Glomerular endothelial cell (primary cell): Measurements from ENCODE around the gene HCRT. TPM values are rescaled to one million over a fixed set of nuclear protein-coding genes. Genes with fewer than 3 reads are reported as not detected.

Experiments used
- DNase-seq: peaks from one replicate; pipeline ENCODE4 v3.0.0-alpha.2; 2011; ENCODE audit warnings: low read depth, low spot score; ENCODE audit errors: extremely low read depth
- total RNA-seq: library from RNA; depleted of rRNA; stranded (reverse); fragments of >200 nt; gene quantifications from 2 replicates; pipeline ENCODE4 v1.2.3, GENCODE V29; 2015

HCRT gene
- total RNA-seq, 1 donor from 2014 or later: not detected

DNA sequence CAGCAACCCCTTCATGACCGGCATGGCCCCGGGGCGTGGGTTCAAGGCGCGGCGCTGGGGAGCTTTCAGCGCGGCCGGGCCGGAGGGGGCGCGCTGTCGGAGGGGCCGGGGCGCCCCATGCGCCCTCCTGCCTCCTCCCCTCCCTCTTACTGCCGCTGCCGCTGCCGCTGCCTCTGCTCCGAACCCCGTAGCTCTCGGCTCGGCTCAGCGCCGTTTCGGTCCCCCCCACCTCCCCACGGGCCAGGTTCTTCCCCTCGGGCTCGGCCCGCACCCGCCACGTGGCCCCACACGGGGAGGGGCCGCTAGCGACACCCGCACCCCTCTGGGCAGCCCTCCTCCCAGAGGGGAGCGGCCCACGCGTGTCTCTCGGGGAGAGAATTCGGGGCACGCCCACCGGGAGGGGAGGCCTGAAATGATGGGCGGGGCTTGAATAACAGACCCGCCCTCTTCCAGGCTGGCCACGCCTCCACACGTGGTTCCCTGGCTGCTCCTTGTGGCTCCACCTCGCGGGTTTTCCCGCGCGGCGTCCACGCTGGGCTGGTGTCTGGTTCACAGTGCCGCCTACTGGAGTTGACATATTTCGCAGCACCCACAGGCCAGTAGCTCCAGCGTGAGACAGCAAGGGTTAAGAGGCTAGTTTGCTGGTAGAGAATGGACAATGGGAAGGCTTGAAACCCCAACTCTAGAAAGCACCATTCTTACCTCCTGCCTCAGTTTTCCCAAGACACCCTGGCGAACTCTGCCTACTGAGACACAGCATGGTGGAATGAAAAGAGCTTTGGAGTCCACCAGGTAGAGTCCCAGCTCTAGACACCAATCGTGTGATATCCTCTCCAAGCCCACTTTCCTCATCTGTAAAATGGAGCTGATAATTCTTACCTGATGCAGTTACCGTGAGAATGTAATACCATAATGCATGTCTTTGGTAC, 4.1 kb downstream of the HCRT start, which contains the start of gene KCNH4:
TSS of gene KCNH4 (minus strand) at position 221 of the 929 bp plus-strand sequence. CDS start at position 24, 197 bp downstream.
- no peak for DNase-seq

DNA sequence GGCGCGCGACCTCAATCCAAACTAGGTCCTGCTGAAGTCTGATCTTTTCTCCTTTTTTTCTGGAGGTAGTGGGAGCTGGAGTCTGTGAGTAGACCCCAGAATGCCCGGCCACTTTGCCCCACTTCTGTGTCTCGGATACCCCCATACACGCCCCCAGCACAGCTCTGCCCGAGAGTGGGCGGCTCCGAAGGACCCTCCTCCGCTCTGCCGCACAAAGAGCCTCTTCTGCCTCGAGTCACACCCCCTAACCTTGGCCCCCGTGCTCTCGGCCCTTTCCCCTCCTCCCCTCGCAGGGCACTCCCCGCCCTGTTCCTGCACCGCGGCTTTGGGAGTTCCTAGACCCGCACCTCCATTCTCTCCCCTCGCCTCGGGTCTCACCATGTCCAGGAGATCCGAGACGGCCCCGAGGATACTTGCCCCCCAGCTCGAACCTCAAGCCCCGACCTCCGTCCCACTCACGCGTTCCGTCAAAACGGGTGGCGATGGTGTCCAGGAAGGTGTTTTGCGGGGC, 4.8 kb downstream of the HCRT start:
- no peak for DNase-seq

DNA sequence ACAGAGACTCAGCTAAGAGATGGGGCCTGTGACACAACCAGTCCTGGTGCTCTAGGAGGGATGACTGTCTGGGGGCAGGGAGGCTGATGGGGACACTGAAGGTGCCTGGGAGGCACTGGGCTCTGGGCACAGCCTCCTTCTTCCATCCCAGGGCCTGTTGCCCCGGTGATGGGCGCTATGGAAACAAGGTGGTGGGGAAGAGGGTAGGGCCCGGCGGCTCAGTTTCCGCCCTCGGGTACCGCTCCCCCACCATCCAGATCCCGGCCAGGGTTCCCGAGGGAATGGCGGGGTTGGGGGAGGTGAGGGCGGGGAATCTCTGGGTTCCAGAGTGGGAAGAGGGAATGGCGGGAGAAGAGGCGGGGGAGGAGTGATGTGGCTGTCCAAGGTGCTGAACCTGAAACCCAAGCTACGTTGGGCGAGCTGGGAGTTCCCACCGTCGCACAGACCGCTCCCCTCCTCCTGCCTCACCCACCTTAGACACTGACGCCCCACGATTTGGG, 5.3 kb downstream of the HCRT start:
- DNase-seq: no peak

- no peak for DNase-seq
These were observed 5.9 kb downstream of the HCRT start for GRCh38 chr17:42179335-42179734.

- DNase-seq: no peak
These were observed 6.4 kb downstream of the HCRT start for GRCh38 chr17:42178817-42179216.

GRCh38 chr17:42177684-42178083, 7.6 kb downstream of the HCRT start:
- DNase-seq: no peak

- no peak for DNase-seq
These were observed 11.0 kb downstream of the HCRT start for GRCh38 chr17:42174126-42174783.

DNA sequence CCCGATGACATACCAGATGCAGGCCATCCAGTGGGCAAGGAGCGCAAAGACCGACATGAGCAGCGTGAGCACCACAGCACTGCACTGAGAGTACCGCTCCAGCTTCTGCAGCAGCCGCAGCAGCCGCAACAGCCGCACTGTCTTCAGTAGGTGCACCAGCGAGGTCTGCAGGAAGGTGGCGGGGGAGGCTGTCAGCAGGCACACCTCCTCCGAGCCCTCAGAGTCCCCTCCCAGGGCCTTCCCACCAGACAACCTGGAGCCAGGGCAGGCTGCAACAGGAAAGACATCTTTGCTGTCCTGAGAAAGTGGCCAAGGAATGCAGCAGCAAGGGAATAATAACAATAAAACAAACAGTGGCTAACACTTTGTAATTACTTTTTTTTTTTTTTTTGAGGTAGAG, 13.4 kb downstream of the HCRT start:
- DNase-seq: no peak

DNA sequence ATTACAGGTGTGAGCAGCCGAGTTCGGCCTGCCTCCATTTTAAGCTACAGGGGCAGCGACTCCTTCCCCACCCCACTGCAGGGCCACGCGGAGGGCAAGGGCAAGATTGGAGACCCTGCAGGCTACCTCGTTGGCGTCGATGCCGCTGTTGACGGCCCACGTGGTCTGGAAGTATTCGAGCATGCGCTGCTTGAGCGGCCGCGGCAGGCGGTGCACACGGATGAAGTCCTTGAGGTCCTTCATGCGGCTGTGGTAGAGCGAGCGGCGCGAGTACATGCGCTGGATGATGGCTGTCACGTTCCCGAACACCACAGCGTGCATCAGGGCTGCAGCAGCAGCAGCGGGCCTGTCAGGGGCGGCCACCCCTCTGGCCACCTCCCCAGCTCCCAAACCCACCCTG, 15.9 kb downstream of the HCRT start:
- no peak for DNase-seq

DNA sequence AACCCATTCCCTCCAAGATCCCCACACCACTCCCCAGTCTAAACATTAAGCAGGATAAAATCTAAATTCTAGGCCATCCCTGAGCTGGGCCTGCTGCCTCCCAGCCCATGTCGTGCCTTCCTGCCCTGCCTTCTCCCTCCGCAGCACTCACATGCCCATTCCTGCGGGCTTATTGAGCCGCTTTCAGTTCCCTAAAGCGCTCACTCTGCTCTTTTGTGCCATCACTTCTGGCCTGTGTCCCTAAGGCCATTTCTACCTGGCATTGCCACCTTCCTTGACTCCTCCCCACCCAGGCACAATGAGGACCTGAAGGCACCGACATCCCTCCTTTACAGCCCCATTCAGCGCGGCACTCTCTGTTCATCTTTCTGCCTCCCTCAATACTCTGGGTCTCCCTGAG, 17.4 kb downstream of the HCRT start:
- DNase-seq: no peak

DNA sequence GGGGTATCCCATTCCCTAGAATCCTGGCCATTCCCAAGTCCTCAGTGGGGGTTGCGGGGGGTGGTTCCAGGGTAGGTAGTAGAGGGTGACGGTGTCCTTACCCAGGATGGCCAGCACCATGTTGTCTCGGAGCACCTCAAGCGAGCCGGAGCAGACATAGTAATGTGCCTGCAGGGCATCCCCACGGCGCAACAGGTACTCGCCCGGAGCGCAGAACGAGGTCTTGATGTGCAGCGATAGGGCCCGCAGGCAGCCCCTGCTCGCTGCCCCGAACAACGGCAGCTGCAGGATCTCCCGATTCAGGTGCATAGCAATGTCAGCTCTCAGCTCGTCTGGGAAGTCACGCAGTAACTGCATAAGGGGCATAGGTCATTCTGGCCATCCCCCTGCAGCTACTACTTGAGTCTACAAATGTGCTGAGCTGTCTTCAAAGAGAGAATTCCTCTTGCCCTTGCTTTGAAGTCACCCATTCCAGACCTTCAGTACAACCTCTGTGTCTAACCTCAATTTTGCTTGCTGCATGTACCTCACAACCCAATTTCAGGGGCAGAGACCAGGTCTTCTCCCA, 19.0 kb downstream of the HCRT start:
- DNase-seq: no peak

GRCh38 chr17:42165751-42166150, 19.5 kb downstream of the HCRT start:
- DNase-seq: no peak

DNA sequence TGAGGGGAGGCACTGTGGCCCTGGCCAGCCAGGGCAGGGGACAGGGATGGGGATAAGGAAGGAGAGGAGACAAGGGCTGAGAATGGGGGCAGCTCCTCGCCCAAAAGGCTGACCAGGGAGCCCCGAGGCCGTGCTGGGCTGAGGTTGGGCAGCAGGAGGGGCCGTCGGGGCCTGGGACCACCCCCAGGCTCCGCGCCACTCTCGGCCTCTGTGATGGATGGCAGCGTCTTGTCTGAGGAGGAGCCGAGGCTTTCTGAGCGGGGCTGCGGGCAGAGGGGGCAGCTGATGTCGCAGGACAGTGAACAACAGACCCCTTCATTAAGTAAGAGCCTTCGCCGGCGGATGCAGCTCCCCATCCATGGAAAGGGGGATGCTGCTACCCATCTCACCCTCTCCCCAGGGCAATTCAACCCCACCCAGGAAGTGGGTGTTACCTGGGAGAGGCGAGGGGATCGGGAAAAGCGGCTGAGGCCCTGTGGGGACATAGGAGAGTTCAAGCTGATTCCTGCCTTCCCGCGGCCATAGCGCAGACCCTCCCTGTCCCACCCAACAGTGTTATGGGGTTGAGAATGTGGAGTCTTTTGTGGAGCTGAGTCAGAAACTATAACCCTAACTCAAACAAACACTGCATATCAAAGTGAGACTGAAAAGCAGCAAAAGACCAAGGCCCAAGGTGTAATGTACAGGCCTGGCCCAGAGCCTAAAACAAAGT, 21.4 kb downstream of the HCRT start:
- DNase-seq: no peak

GRCh38 chr17:42163113-42163512, 22.1 kb downstream of the HCRT start:
- no peak for DNase-seq

- DNase-seq: no peak
These were observed 24.7 kb downstream of the HCRT start for GRCh38 chr17:42160531-42160910.

DNA sequence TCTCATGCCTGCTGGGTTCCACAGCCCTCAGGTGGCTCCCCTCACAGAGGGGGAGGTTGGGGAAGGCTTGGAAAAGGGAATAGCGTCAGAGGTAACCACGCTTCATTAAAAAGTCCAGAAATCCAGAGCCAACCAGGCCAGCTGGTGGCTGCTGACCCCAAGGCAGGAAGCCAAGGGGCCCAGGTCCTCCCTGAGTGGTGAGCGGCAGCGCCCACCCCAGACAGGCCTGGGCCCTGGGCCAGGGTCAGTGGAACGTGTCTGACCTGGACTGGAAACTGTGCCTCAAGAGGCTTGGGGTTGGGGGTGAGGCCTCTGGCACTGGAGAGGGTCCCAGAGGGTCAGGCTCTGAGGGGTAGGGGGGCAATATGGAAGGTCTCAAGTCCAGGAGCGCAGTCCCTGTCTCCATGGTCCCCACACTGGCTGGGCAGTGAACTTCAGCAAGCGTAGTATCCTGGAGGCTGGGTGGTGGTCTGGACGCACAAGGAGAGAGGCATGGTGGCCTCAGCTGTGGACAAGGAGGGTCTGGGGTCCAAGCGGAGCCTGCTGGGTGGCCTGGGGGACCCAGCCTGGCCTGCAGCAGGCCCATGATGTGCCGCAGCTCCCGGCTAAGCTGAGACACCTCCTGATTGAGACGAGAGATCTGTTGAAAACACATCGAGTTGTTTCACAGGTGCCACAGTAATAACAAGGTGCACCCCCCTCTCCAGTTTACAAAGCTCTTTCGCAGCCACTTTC, 25.3 kb downstream of the HCRT start:
- DNase-seq: no peak

DNA sequence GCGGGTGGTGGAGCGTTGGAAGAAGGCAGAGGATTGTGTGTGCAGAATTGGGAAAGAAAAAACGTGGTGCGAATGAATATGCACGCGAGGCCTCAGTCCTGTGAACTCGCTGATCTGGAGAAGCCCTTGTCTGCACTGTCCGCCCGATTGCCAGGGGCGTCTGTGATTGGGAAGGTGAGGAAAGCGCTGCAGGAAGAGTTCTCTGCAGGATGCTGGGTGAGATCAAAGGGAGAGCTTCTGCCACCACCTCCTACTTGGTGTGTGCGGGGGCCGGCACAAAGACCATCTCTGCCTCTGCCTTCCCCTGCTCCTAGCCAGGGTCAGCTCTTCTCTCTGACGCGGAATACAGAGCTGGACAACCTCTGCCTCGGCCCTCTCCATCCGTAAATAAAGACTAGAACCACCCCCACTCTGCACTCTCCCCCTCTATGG, 29.6 kb downstream of the HCRT start:
- no peak for DNase-seq

- no peak for DNase-seq
These were observed 31.1 kb downstream of the HCRT start for GRCh38 chr17:42153919-42154742.
